DOHH2 (cell line): ENCODE data around the gene GTF2I.
"Not testable (repeated sequence)": the region's sequence is repeated elsewhere in the genome, so short reads cannot be mapped to it uniquely, and the experiment has no call there.

Experiments
- H3F3A ChIP-seq: fragments of 200-600 bp; sonication (generic), shearing (Covaris generic); 2 replicates; pipeline ENCODE4 v1.6.0; 2016; ENCODE audit warnings: antibody characterized with exemption, mild to moderate bottlenecking; ENCODE audit not compliant: control insufficient read depth, insufficient read depth
- H3K27ac ChIP-seq: fragments of 200-600 bp; sonication (generic); 2 replicates; pipeline ENCODE4 v1.5.1; 2014; ENCODE audit warnings: low read depth, mild to moderate bottlenecking, low read length, moderate library complexity
- H3K27me3 ChIP-seq: fragments of 200-600 bp; sonication (generic); 2 replicates; pipeline ENCODE4 v1.6.1; 2014; ENCODE audit warnings: mild to moderate bottlenecking, low read length, mixed read lengths; ENCODE audit not compliant: control insufficient read depth
- H3K36me3 ChIP-seq: fragments of 200-600 bp; sonication (generic); 2 replicates; pipeline ENCODE4 v1.6.1; 2014; ENCODE audit warnings: mild to moderate bottlenecking, low read length, moderate library complexity, mixed read lengths; ENCODE audit not compliant: control insufficient read depth
- H3K4me1 ChIP-seq: fragments of 200-600 bp; sonication (generic); 2 replicates; pipeline ENCODE4 v1.6.1; 2014; ENCODE audit warnings: mild to moderate bottlenecking, low read length, mixed read lengths; ENCODE audit not compliant: control insufficient read depth
- H3K4me2 ChIP-seq: fragments of 200-600 bp; sonication (generic); 2 replicates; pipeline ENCODE4 v1.6.0; 2014; ENCODE audit warnings: mild to moderate bottlenecking, low read length, moderate library complexity
- H3K4me3 ChIP-seq: fragments of 200-600 bp; sonication (generic); 2 replicates; pipeline ENCODE4 v1.5.1; 2014; ENCODE audit warnings: mild to moderate bottlenecking, low read length, mixed read lengths
- H3K79me2 ChIP-seq: fragments of 200-600 bp; sonication (generic); 2 replicates; pipeline ENCODE4 v1.6.1; 2014; ENCODE audit warnings: mild to moderate bottlenecking, low read length, mixed read lengths; ENCODE audit not compliant: control insufficient read depth
- H3K9me2 ChIP-seq: fragments of 200-600 bp; sonication (generic); replicated peaks from 2 replicates; pipeline ENCODE4 v1.6.1; 2014; ENCODE audit warnings: mild to moderate bottlenecking, low read length, mixed read lengths; ENCODE audit not compliant: control insufficient read depth
- H3K9me3 ChIP-seq: fragments of 200-600 bp; sonication (generic); 2 replicates; pipeline ENCODE4 v1.6.1; 2014; ENCODE audit warnings: antibody characterized with exemption, low read length, mixed read lengths; ENCODE audit not compliant: control insufficient read depth, insufficient read depth
- H4K20me1 ChIP-seq: fragments of 200-600 bp; sonication (generic); 2 replicates; pipeline ENCODE4 v1.6.0; 2014; ENCODE audit warnings: low read depth, mild to moderate bottlenecking, antibody characterized with exemption, low read length, moderate library complexity; ENCODE audit not compliant: control insufficient read depth, insufficient read depth

GTF2I gene

GRCh38 chr7:74758268-74758667 lies 100.8 kb downstream of the GTF2I start:
- not testable (repeated sequence) for H3K4me3 ChIP-seq, H3K36me3 ChIP-seq, H3K79me2 ChIP-seq, H3F3A ChIP-seq, H4K20me1 ChIP-seq, H3K27ac ChIP-seq, H3K27me3 ChIP-seq, H3K4me1 ChIP-seq, H3K9me3 ChIP-seq, H3K4me2 ChIP-seq, H3K9me2 ChIP-seq

DNA sequence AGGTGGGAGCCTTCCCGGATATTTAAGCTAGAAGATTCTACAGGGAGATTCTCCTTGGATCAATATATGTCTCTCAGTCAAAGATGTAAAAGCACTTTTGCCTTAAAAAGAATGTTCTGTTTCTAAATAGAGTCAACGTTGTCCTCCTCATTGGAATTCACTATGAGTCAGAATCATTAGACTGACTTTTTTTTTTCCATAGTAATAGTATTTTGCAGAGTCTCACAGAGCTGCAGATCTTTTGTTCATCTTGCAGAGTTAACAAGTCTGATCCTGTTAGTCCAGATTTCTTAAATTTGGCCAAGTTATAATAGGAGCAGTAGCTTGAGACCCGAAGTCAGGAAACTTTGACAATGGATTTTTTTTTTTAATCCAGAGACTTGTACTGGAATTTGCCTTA lies 101.5 kb downstream of the GTF2I start:
- not testable (repeated sequence) for H3K79me2 ChIP-seq, H3K4me3 ChIP-seq, H3K9me3 ChIP-seq, H3F3A ChIP-seq, H3K4me2 ChIP-seq, H3K27ac ChIP-seq, H3K36me3 ChIP-seq, H3K27me3 ChIP-seq, H3K9me2 ChIP-seq, H3K4me1 ChIP-seq, H4K20me1 ChIP-seq

GRCh38 chr7:74765205-74765918 lies 107.8 kb downstream of the GTF2I start:
- not testable (repeated sequence) for H3K79me2 ChIP-seq, H3K27me3 ChIP-seq, H3K9me2 ChIP-seq, H3K4me3 ChIP-seq, H3K36me3 ChIP-seq, H3K4me2 ChIP-seq, H4K20me1 ChIP-seq, H3K27ac ChIP-seq, H3F3A ChIP-seq, H3K9me3 ChIP-seq
- H3K4me1 ChIP-seq: peaks cover 15% of the 10 kb centered on the region

DNA sequence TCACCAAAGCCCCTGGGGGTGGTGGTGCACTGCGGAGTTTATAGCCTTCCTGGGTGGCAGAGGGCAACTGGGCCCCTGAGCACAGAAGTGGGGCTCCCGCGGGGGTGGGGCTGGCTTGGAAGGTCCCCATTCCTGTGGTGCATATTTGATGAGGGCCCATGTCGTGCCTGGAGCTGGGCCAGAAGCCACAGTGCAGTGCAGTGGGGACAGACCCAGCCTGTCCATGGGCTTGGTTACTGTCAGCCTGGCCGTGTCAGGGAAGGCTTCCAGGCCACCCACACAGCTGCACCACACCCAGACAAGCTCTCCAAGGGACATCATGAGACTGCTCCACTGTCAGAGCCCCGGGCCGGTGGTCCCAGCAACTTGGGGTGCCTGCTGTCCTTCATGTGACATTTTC lies 109.0 kb downstream of the GTF2I start:
- H3K79me2 ChIP-seq, H4K20me1 ChIP-seq, H3K27ac ChIP-seq, H3K36me3 ChIP-seq, H3F3A ChIP-seq, H3K4me2 ChIP-seq, H3K4me3 ChIP-seq, H3K9me2 ChIP-seq, H3K9me3 ChIP-seq, H3K27me3 ChIP-seq: not testable (repeated sequence)
- peaks cover 15% of the 10 kb centered on the region for H3K4me1 ChIP-seq

- H3K4me2 ChIP-seq, H3K36me3 ChIP-seq, H3K27ac ChIP-seq, H3K9me3 ChIP-seq, H3F3A ChIP-seq, H3K79me2 ChIP-seq, H3K27me3 ChIP-seq, H4K20me1 ChIP-seq, H3K9me2 ChIP-seq, H3K4me3 ChIP-seq: not testable (repeated sequence)
- H3K4me1 ChIP-seq: peaks cover 16% of the 10 kb centered on the region
Observed at GRCh38 chr7:74766991-74767390, 109.5 kb downstream of the GTF2I start.

DNA sequence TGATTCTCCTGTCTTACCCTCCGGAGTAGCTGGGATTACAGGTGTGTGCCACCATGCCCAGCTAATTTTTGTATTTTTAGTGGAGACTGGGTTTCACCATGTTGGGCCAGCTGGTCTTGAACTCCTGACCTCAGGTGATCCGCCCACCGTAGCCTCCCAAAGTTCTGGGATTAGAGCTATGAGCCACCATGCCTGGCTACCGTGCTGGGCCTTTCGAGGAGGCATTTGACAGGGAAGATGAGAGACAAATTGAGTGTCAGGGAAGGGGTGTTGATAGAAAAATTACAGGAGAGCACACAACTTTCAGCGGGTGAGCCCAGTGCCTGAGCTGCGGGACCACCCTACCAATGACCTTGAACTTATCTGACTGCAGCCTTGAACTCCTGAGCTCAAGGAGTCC lies 112.5 kb downstream of the GTF2I start:
- not testable (repeated sequence) for H3K79me2 ChIP-seq, H3K36me3 ChIP-seq, H3K27me3 ChIP-seq, H3K4me3 ChIP-seq, H3K4me2 ChIP-seq, H3K9me2 ChIP-seq, H3K9me3 ChIP-seq, H4K20me1 ChIP-seq, H3F3A ChIP-seq, H3K27ac ChIP-seq
- peaks cover 12% of the 10 kb centered on the region for H3K4me1 ChIP-seq

GRCh38 chr7:74772093-74772492 lies 114.6 kb downstream of the GTF2I start:
- H4K20me1 ChIP-seq, H3K4me3 ChIP-seq, H3K79me2 ChIP-seq, H3K9me2 ChIP-seq, H3K9me3 ChIP-seq, H3K27ac ChIP-seq, H3K27me3 ChIP-seq, H3K4me1 ChIP-seq, H3K36me3 ChIP-seq, H3F3A ChIP-seq, H3K4me2 ChIP-seq: not testable (repeated sequence)

- H3K4me2 ChIP-seq, H3K9me2 ChIP-seq, H3K4me1 ChIP-seq, H3F3A ChIP-seq, H3K79me2 ChIP-seq, H4K20me1 ChIP-seq, H3K27ac ChIP-seq, H3K4me3 ChIP-seq, H3K36me3 ChIP-seq, H3K9me3 ChIP-seq, H3K27me3 ChIP-seq: not testable (repeated sequence)
Observed at GRCh38 chr7:74773760-74774750, 116.5 kb downstream of the GTF2I start, which contains the start of gene NCF1. Gene NCF1, plus strand, starts transcription at chr7:74774011. Its CDS starts 21 bp downstream, at chr7:74774032.
